ENCODE results near the gene SEMA3A. TPM values are rescaled to one million over a fixed set of nuclear protein-coding genes. Genes with fewer than 3 reads are reported as not detected.
A peak's percentile ranks its signal among the peaks of the same experiment; 100 is the strongest.

The SEMA3A gene
- total and polyA plus RNA-seq, 2 donors (not counting 1 experiment from before 2014, with no cell fraction given), result 45.2 to 60.8 TPM

DNA sequence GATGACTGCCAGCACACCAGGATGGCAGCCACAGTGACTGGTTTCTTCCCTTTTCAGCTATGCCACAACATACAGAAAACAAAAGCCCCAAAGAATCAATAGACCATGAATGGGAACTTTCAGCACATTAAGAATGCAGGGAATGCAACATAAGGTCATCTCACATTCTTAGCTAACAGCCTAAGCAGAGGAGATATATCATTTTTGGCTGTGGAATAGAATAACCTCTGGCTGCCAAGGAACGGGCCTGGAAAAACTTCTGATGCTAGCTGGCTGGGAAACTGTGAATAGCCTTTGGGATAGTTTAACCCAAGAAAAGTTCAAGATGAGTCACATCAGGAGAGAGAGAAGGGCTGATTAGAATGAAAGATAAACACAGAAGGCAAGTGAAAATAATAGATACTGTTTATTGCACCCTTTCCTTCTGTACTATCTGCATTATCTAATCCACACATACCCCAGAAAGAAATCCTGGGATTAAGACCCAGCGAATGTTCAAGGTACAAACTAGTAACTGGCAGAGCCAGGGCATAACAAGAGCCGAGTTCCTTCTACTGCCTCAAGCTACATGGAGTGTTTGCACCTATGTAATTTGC lies 169.2 kb downstream of the SEMA3A start:
- peak; percentile 91 to 99 for DNase-seq (ENCODE audit: low read depth in 2 of 2)
- peak overlapping the region; percentile 31 for H3K27ac ChIP-seq (ENCODE audit: insufficient read depth, low read length)
- no peaks in the 10 kb centered on the region for H3K36me3 ChIP-seq (ENCODE audit: control insufficient read depth, insufficient read depth, low read length)
- H3K4me1 ChIP-seq (ENCODE audit: control insufficient read depth, extremely low read depth, insufficient read depth, low read length), result peaks cover 6% of the 10 kb centered on the region
- no peaks in the 10 kb centered on the region for H3K79me2 ChIP-seq (ENCODE audit: control insufficient read depth, insufficient read depth, low read length)
- H3K27me3 ChIP-seq (ENCODE audit: control insufficient read depth, insufficient read depth, low read length), result no peaks in the 10 kb centered on the region
- peak overlapping the region; percentile 7 for H3K4me2 ChIP-seq (ENCODE audit: extremely low read depth, insufficient read depth, low read length)
- no peak overlapping the region for H3K9ac ChIP-seq (ENCODE audit: insufficient read depth, low read length)
- H2AFZ ChIP-seq (ENCODE audit: low read length), result no peak overlapping the region
- H3K4me3 ChIP-seq (replicated peaks in 1 of 4; ENCODE audit: control extremely low read depth in 1 of 4, insufficient read depth in 1 of 4, low read depth in 3 of 4, low read length in 4 of 4), result no peak overlapping the region
- H3K9me3 ChIP-seq (ENCODE audit: control insufficient read depth, insufficient read depth, low read depth, low read length), result no peaks in the 10 kb centered on the region
- TF ChIP-seq EZH2 (IDR thresholded peaks at IDR 0.05; ENCODE audit: low read length, missing control alignments) (no peak), CTCF (conservative IDR thresholded peaks at IDR 0.05 in 1 of 2, IDR thresholded peaks at IDR 0.05 in 1 of 2; ENCODE audit: low read depth in 1 of 2, low read length in 2 of 2) (no peak)
- H4K20me1 ChIP-seq (ENCODE audit: control insufficient read depth, extremely low read depth, insufficient read depth, low read length), result no peaks in the 10 kb centered on the region

GRCh38 chr7:84022684-84023308 lies 171.8 kb downstream of the SEMA3A start:
- no peak for TF ChIP-seq CTCF (conservative IDR thresholded peaks at IDR 0.05 in 1 of 2, IDR thresholded peaks at IDR 0.05 in 1 of 2; ENCODE audit: low read depth in 1 of 2, low read length in 2 of 2)
- no peak for TF ChIP-seq EZH2 (IDR thresholded peaks at IDR 0.05; ENCODE audit: low read length, missing control alignments)
- H2AFZ ChIP-seq (ENCODE audit: low read length), result no peak overlapping the region
- no peak overlapping the region for H3K27ac ChIP-seq (ENCODE audit: insufficient read depth, low read length)
- no peaks in the 10 kb centered on the region for H3K27me3 ChIP-seq (ENCODE audit: control insufficient read depth, insufficient read depth, low read length)
- H3K79me2 ChIP-seq (ENCODE audit: control insufficient read depth, insufficient read depth, low read length), result no peaks in the 10 kb centered on the region
- H4K20me1 ChIP-seq (ENCODE audit: control insufficient read depth, extremely low read depth, insufficient read depth, low read length), result no peaks in the 10 kb centered on the region
- no peaks in the 10 kb centered on the region for H3K9me3 ChIP-seq (ENCODE audit: control insufficient read depth, insufficient read depth, low read depth, low read length)
- no peak overlapping the region for H3K4me2 ChIP-seq (ENCODE audit: extremely low read depth, insufficient read depth, low read length)
- H3K9ac ChIP-seq (ENCODE audit: insufficient read depth, low read length), result no peak overlapping the region
- no peaks in the 10 kb centered on the region for H3K36me3 ChIP-seq (ENCODE audit: control insufficient read depth, insufficient read depth, low read length)
- DNase-seq (ENCODE audit: low read depth in 2 of 2), result peak in 1 of 2 donors; percentile 53
- H3K4me3 ChIP-seq (replicated peaks in 1 of 4; ENCODE audit: control extremely low read depth in 1 of 4, insufficient read depth in 1 of 4, low read depth in 3 of 4, low read length in 4 of 4), result no peak overlapping the region
- H3K4me1 ChIP-seq (ENCODE audit: control insufficient read depth, extremely low read depth, insufficient read depth, low read length), result peaks cover 6% of the 10 kb centered on the region

GRCh38 chr7:84022009-84022408 lies 172.6 kb downstream of the SEMA3A start:
- H3K36me3 ChIP-seq (ENCODE audit: control insufficient read depth, insufficient read depth, low read length), result no peaks in the 10 kb centered on the region
- TF ChIP-seq CTCF (conservative IDR thresholded peaks at IDR 0.05 in 1 of 2, IDR thresholded peaks at IDR 0.05 in 1 of 2; ENCODE audit: low read depth in 1 of 2, low read length in 2 of 2) (no peak), EZH2 (IDR thresholded peaks at IDR 0.05; ENCODE audit: low read length, missing control alignments) (no peak)
- peaks cover 6% of the 10 kb centered on the region for H3K4me1 ChIP-seq (ENCODE audit: control insufficient read depth, extremely low read depth, insufficient read depth, low read length)
- H3K27me3 ChIP-seq (ENCODE audit: control insufficient read depth, insufficient read depth, low read length), result no peaks in the 10 kb centered on the region
- H3K27ac ChIP-seq (ENCODE audit: insufficient read depth, low read length), result no peak overlapping the region
- no peak overlapping the region for H3K9ac ChIP-seq (ENCODE audit: insufficient read depth, low read length)
- no peak overlapping the region for H2AFZ ChIP-seq (ENCODE audit: low read length)
- H3K79me2 ChIP-seq (ENCODE audit: control insufficient read depth, insufficient read depth, low read length), result no peaks in the 10 kb centered on the region
- H4K20me1 ChIP-seq (ENCODE audit: control insufficient read depth, extremely low read depth, insufficient read depth, low read length), result no peaks in the 10 kb centered on the region
- no peaks in the 10 kb centered on the region for H3K9me3 ChIP-seq (ENCODE audit: control insufficient read depth, insufficient read depth, low read depth, low read length)
- H3K4me2 ChIP-seq (ENCODE audit: extremely low read depth, insufficient read depth, low read length), result no peak overlapping the region
- no peak overlapping the region for H3K4me3 ChIP-seq (replicated peaks in 1 of 4; ENCODE audit: control extremely low read depth in 1 of 4, insufficient read depth in 1 of 4, low read depth in 3 of 4, low read length in 4 of 4)
- no peak for DNase-seq (ENCODE audit: low read depth in 2 of 2)
